GM23338 (cell line): ENCODE data around the gene ID2. TPM values are rescaled to one million over a fixed set of nuclear protein-coding genes. Genes with fewer than 3 reads are reported as not detected.

Source experiments
- ATAC-seq: fragments of 200-7000 bp; cut with Tn5 transposase; 3 replicates; pipeline ENCODE4 v1.9.1; 2020
- DNase-seq: peaks from one replicate; pipeline ENCODE4 v3.0.0-alpha.2; 2015; ENCODE audit warnings: low spot score
- H2AFZ ChIP-seq: fragments of 200-600 bp; sonication (generic); 2 replicates; pipeline ENCODE4 v1.8.0; 2016; ENCODE audit warnings: antibody characterized with exemption, mild to moderate bottlenecking, moderate library complexity
- H3F3A ChIP-seq: fragments of 200-600 bp; sonication (generic); replicated peaks from 2 replicates; pipeline ENCODE4 v1.8.0; 2017; ENCODE audit warnings: antibody characterized with exemption, mixed run types, low read depth
- H3K27ac ChIP-seq: fragments of 200-600 bp; sonication (generic); 2 replicates; pipeline ENCODE4 v1.6.1; 2016; ENCODE audit warnings: low read depth
- H3K27me3 ChIP-seq: fragments of 200-600 bp; sonication (generic); 2 replicates; pipeline ENCODE4 v1.8.0; 2016; ENCODE audit warnings: mild to moderate bottlenecking, mixed run types, moderate library complexity; ENCODE audit not compliant: insufficient read depth
- H3K36me3 ChIP-seq: fragments of 200-600 bp; sonication (generic); 2 replicates; pipeline ENCODE4 v1.8.0; 2016; ENCODE audit warnings: mild to moderate bottlenecking; ENCODE audit not compliant: insufficient read depth
- H3K4me1 ChIP-seq: fragments of 200-600 bp; sonication (generic); 2 replicates; pipeline ENCODE4 v1.8.0; 2016; ENCODE audit warnings: mild to moderate bottlenecking, moderate library complexity; ENCODE audit not compliant: insufficient read depth
- H3K4me2 ChIP-seq: fragments of 200-600 bp; sonication (generic); 2 replicates; pipeline ENCODE4 v1.7.1; 2017; ENCODE audit warnings: mixed run types
- H3K4me3 ChIP-seq: fragments of 200-600 bp; sonication (generic); 2 replicates; pipeline ENCODE4 v1.6.1; 2016; ENCODE audit warnings: mixed run types
- H3K79me2 ChIP-seq: fragments of 200-600 bp; sonication (generic); replicated peaks from 2 replicates; pipeline ENCODE4 v1.8.0; 2017; ENCODE audit warnings: mild to moderate bottlenecking; ENCODE audit not compliant: insufficient read depth
- H3K9me2 ChIP-seq: fragments of 200-600 bp; sonication (generic); 2 replicates; pipeline ENCODE4 v1.8.0; 2017; ENCODE audit not compliant: insufficient read depth
- H4K20me1 ChIP-seq: fragments of 200-600 bp; sonication (generic); replicated peaks from 2 replicates; pipeline ENCODE4 v1.8.0; 2017; ENCODE audit warnings: mild to moderate bottlenecking; ENCODE audit not compliant: insufficient read depth
- H3K27ac Mint-ChIP-seq: 2 replicates; pipeline ENCODE4 v1.8.0; 2020; ENCODE audit warnings: inconsistent platforms, mild to moderate bottlenecking, moderate library complexity, mixed read lengths
- H3K27me3 Mint-ChIP-seq: 3 replicates; pipeline ENCODE4 v1.8.0; 2022; ENCODE audit warnings: low read depth, mild to moderate bottlenecking, moderate library complexity, mixed read lengths, inconsistent platforms; ENCODE audit not compliant: insufficient read depth, poor library complexity
- H3K36me3 Mint-ChIP-seq: 3 replicates; pipeline ENCODE4 v1.8.0; 2021; ENCODE audit warnings: low read depth, mild to moderate bottlenecking, inconsistent platforms, moderate library complexity, mixed read lengths
- H3K4me1 Mint-ChIP-seq: 3 replicates; pipeline ENCODE4 v1.8.0; 2020; ENCODE audit warnings: mild to moderate bottlenecking, inconsistent platforms, mixed read lengths
- H3K4me3 Mint-ChIP-seq: 3 replicates; pipeline ENCODE4 v1.8.0; 2021; ENCODE audit warnings: moderate library complexity, mild to moderate bottlenecking, inconsistent platforms, mixed read lengths
- H3K9me3 Mint-ChIP-seq: 3 replicates; pipeline ENCODE4 v1.8.0; 2020; ENCODE audit warnings: moderate library complexity, mild to moderate bottlenecking, inconsistent platforms, mixed read lengths
- CREB1 ChIP-seq: fragments of 250-450 bp; sonication (Bioruptor Pico); IDR thresholded peaks from 2 replicates; pipeline ENCODE4 v1.5.0; 2020; ENCODE audit warnings: low read depth, mild to moderate bottlenecking, moderate library complexity
- EZH2 ChIP-seq: fragments of 200-600 bp; sonication (generic); IDR thresholded peaks from one replicate; pipeline ENCODE4 v1.8.0; 2017; ENCODE audit warnings: antibody characterized with exemption, mild to moderate bottlenecking, low read depth; ENCODE audit not compliant: unreplicated experiment
- EZH2phosphoT487 ChIP-seq: fragments of 200-600 bp; sonication (generic); IDR thresholded peaks from one replicate; pipeline ENCODE4 v1.8.1; 2018; ENCODE audit warnings: antibody characterized with exemption; ENCODE audit not compliant: unreplicated experiment
- JUNB ChIP-seq: IDR thresholded peaks from one replicate; pipeline ENCODE4 v1.6.1; 2016; ENCODE audit warnings: antibody characterized with exemption; ENCODE audit not compliant: unreplicated experiment
- NANOG ChIP-seq: IDR thresholded peaks from 2 replicates; pipeline ENCODE4 v1.6.1; 2016; ENCODE audit warnings: antibody characterized with exemption, borderline replicate concordance
- POLR2AphosphoS5 ChIP-seq: IDR thresholded peaks from 2 replicates; pipeline ENCODE4 v1.6.1; 2016; ENCODE audit warnings: antibody characterized with exemption, low read depth
- STAT1 ChIP-seq: IDR thresholded peaks from one replicate; pipeline ENCODE4 v1.6.1; 2016; ENCODE audit warnings: antibody characterized with exemption; ENCODE audit not compliant: unreplicated experiment
- ZNF114 ChIP-seq: fragments of 250-450 bp; sonication (Bioruptor Pico); IDR thresholded peaks from 2 replicates; pipeline ENCODE4 v1.5.0; 2020; ENCODE audit warnings: mild to moderate bottlenecking, moderate library complexity
- ZNF331 ChIP-seq: fragments of 250-450 bp; sonication (Bioruptor Pico); IDR thresholded peaks from 2 replicates; pipeline ENCODE4 v1.5.0; 2020; ENCODE audit warnings: low read depth, mild to moderate bottlenecking, moderate library complexity
- polyA plus RNA-seq: library from polyadenylated mRNA; unstranded; fragments of >200 nt; fragmentation: Nextera tagmentation; extraction: Ambion mirVana; gene quantifications from 2 replicates; pipeline ENCODE4 v1.2.1, GENCODE V29; 2016
- total RNA-seq: library from RNA; depleted of rRNA; stranded (reverse); fragments of >200 nt; shearing (Covaris generic); gene quantifications from 2 replicates; pipeline ENCODE4 v1.2.3, GENCODE V29; 2014
- TF ChIP-seq, protein P1 (sequence below): fragments of 250-450 bp; sonication (Bioruptor Pico); IDR thresholded peaks from 2 replicates; pipeline ENCODE4 v1.5.0; 2020; ENCODE audit warnings: mild to moderate bottlenecking, moderate library complexity
- TF ChIP-seq, protein P2 (sequence below): IDR thresholded peaks from 2 replicates; pipeline ENCODE4 v1.6.1; 2016; ENCODE audit warnings: antibody characterized with exemption
- TF ChIP-seq, protein P3 (sequence below): IDR thresholded peaks from one replicate; pipeline ENCODE4 v1.6.1; 2018; ENCODE audit warnings: antibody characterized with exemption; ENCODE audit not compliant: unreplicated experiment
- TF ChIP-seq, protein P4 (sequence below), 2 experiments: fragments of 200-600 bp in 1 of 2; sonication (generic) in 1 of 2; conservative IDR thresholded peaks; 2 replicates each; pipeline versions ENCODE4 v1.5.1 to v1.6.1; 2016 to 2017; ENCODE audit warnings: antibody characterized with exemption in 2 of 2, low read depth in 2 of 2, mild to moderate bottlenecking in 2 of 2, moderate library complexity in 1 of 2

The ID2 gene
- total and polyA plus RNA-seq, 2 experiments from 2014 or later: 87.0 to 110 TPM

DNA sequence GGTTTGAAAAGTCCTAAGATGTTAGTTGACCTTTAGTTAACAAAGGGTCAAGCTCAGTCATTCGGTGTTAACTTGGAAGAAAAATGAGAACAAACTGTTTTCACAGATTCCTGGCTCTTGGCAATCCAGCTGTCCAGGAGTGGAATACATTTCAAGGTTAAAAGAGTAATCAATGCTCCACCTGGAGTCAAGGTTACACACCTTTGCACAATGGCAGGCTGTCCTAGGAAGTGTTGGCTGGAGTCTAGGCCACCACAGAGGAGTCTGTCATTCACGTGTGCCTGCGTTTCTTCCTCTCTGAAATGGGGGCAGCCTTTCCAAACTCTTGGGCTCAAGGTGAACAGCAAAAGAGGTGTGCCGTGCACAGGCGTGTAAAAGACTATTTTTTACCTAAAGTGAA lies 6.3 kb upstream of the ID2 start:
- Mint-ChIP-seq H3K4me1 (peaks cover 28% of the 10 kb centered on the region), H3K4me3 (peak overlapping the region; percentile 79; the same call in 2 of the 3 replicates), H3K36me3 (peaks cover 21% of the 10 kb centered on the region), H3K27me3 (peaks cover 51% of the 10 kb centered on the region), H3K27ac (no peak overlapping the region), H3K9me3 (peaks cover 28% of the 10 kb centered on the region)
- DNase-seq (no peak), ATAC-seq (no peak)
- Histone ChIP-seq H3K9me2 (0 out of 2 replicates have a peak, but pooled peaks cover 5% of the 10 kb centered on the region), H3K79me2 (no peaks in the 10 kb centered on the region), H2AFZ (no peak overlapping the region), H3K4me1 (peaks cover 28% of the 10 kb centered on the region), H3K36me3 (no peaks in the 10 kb centered on the region; the same call in 1 of the 2 replicates), H3K27ac (no peak overlapping the region), H3K27me3 (peaks cover 68% of the 10 kb centered on the region), H4K20me1 (no peaks in the 10 kb centered on the region), H3F3A (no peaks in the 10 kb centered on the region; the same call in 1 of the 2 replicates), H3K4me2 (peak overlapping the region; percentile 77), H3K4me3 (peak overlapping the region; percentile 65)
- TF ChIP-seq STAT1: no peak
- TF ChIP-seq EZH2phosphoT487: no peak
- no peak for TF ChIP-seq ZNF114
- TF ChIP-seq ZNF331: no peak
- no peak for TF ChIP-seq JUNB
- TF ChIP-seq, protein P1, sequence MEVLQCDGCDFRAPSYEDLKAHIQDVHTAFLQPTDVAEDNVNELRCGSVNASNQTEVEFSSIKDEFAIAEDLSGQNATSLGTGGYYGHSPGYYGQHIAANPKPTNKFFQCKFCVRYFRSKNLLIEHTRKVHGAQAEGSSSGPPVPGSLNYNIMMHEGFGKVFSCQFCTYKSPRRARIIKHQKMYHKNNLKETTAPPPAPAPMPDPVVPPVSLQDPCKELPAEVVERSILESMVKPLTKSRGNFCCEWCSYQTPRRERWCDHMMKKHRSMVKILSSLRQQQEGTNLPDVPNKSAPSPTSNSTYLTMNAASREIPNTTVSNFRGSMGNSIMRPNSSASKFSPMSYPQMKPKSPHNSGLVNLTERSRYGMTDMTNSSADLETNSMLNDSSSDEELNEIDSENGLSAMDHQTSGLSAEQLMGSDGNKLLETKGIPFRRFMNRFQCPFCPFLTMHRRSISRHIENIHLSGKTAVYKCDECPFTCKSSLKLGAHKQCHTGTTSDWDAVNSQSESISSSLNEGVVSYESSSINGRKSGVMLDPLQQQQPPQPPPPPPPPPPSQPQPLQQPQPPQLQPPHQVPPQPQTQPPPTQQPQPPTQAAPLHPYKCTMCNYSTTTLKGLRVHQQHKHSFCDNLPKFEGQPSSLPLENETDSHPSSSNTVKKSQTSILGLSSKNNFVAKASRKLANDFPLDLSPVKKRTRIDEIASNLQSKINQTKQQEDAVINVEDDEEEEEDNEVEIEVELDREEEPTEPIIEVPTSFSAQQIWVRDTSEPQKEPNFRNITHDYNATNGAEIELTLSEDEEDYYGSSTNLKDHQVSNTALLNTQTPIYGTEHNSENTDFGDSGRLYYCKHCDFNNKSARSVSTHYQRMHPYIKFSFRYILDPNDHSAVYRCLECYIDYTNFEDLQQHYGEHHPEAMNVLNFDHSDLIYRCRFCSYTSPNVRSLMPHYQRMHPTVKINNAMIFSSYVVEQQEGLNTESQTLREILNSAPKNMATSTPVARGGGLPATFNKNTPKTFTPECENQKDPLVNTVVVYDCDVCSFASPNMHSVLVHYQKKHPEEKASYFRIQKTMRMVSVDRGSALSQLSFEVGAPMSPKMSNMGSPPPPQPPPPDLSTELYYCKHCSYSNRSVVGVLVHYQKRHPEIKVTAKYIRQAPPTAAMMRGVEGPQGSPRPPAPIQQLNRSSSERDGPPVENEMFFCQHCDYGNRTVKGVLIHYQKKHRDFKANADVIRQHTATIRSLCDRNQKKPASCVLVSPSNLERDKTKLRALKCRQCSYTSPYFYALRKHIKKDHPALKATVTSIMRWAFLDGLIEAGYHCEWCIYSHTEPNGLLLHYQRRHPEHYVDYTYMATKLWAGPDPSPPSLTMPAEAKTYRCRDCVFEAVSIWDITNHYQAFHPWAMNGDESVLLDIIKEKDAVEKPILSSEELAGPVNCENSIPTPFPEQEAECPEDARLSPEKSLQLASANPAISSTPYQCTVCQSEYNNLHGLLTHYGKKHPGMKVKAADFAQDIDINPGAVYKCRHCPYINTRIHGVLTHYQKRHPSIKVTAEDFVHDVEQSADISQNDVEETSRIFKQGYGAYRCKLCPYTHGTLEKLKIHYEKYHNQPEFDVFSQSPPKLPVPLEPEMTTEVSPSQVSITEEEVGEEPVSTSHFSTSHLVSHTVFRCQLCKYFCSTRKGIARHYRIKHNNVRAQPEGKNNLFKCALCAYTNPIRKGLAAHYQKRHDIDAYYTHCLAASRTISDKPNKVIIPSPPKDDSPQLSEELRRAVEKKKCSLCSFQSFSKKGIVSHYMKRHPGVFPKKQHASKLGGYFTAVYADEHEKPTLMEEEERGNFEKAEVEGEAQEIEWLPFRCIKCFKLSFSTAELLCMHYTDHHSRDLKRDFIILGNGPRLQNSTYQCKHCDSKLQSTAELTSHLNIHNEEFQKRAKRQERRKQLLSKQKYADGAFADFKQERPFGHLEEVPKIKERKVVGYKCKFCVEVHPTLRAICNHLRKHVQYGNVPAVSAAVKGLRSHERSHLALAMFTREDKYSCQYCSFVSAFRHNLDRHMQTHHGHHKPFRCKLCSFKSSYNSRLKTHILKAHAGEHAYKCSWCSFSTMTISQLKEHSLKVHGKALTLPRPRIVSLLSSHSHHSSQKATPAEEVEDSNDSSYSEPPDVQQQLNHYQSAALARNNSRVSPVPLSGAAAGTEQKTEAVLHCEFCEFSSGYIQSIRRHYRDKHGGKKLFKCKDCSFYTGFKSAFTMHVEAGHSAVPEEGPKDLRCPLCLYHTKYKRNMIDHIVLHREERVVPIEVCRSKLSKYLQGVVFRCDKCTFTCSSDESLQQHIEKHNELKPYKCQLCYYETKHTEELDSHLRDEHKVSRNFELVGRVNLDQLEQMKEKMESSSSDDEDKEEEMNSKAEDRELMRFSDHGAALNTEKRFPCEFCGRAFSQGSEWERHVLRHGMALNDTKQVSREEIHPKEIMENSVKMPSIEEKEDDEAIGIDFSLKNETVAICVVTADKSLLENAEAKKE (CRISPR knock-in tag): no peak
- no peak for TF ChIP-seq EZH2
- no peak for TF ChIP-seq NANOG
- TF ChIP-seq, protein P2, sequence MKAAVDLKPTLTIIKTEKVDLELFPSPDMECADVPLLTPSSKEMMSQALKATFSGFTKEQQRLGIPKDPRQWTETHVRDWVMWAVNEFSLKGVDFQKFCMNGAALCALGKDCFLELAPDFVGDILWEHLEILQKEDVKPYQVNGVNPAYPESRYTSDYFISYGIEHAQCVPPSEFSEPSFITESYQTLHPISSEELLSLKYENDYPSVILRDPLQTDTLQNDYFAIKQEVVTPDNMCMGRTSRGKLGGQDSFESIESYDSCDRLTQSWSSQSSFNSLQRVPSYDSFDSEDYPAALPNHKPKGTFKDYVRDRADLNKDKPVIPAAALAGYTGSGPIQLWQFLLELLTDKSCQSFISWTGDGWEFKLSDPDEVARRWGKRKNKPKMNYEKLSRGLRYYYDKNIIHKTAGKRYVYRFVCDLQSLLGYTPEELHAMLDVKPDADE: no peak
- no peak for TF ChIP-seq POLR2AphosphoS5
- TF ChIP-seq, protein P3, sequence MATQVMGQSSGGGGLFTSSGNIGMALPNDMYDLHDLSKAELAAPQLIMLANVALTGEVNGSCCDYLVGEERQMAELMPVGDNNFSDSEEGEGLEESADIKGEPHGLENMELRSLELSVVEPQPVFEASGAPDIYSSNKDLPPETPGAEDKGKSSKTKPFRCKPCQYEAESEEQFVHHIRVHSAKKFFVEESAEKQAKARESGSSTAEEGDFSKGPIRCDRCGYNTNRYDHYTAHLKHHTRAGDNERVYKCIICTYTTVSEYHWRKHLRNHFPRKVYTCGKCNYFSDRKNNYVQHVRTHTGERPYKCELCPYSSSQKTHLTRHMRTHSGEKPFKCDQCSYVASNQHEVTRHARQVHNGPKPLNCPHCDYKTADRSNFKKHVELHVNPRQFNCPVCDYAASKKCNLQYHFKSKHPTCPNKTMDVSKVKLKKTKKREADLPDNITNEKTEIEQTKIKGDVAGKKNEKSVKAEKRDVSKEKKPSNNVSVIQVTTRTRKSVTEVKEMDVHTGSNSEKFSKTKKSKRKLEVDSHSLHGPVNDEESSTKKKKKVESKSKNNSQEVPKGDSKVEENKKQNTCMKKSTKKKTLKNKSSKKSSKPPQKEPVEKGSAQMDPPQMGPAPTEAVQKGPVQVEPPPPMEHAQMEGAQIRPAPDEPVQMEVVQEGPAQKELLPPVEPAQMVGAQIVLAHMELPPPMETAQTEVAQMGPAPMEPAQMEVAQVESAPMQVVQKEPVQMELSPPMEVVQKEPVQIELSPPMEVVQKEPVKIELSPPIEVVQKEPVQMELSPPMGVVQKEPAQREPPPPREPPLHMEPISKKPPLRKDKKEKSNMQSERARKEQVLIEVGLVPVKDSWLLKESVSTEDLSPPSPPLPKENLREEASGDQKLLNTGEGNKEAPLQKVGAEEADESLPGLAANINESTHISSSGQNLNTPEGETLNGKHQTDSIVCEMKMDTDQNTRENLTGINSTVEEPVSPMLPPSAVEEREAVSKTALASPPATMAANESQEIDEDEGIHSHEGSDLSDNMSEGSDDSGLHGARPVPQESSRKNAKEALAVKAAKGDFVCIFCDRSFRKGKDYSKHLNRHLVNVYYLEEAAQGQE: no peak
- TF ChIP-seq CREB1: no peak
- TF ChIP-seq, protein P4, sequence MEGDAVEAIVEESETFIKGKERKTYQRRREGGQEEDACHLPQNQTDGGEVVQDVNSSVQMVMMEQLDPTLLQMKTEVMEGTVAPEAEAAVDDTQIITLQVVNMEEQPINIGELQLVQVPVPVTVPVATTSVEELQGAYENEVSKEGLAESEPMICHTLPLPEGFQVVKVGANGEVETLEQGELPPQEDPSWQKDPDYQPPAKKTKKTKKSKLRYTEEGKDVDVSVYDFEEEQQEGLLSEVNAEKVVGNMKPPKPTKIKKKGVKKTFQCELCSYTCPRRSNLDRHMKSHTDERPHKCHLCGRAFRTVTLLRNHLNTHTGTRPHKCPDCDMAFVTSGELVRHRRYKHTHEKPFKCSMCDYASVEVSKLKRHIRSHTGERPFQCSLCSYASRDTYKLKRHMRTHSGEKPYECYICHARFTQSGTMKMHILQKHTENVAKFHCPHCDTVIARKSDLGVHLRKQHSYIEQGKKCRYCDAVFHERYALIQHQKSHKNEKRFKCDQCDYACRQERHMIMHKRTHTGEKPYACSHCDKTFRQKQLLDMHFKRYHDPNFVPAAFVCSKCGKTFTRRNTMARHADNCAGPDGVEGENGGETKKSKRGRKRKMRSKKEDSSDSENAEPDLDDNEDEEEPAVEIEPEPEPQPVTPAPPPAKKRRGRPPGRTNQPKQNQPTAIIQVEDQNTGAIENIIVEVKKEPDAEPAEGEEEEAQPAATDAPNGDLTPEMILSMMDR (conservative IDR thresholded peaks at IDR 0.05; ENCODE audit: low read depth in 2 of 2): no peak
